Glutamatergic neuron (in vitro differentiated cells): ENCODE measurements around the gene RBP7. TPM values are rescaled to one million over a fixed set of nuclear protein-coding genes. Genes with fewer than 3 reads are reported as not detected.

ENCODE experiments used
- DNase-seq: peaks from one replicate; pipeline ENCODE4 v3.0.0; 2022
- H3K27ac Mint-ChIP-seq: one replicate; pipeline ENCODE4 v1.8.0; 2020; ENCODE audit warnings: mild to moderate bottlenecking, mixed read lengths, inconsistent platforms; ENCODE audit not compliant: unreplicated experiment
- H3K27me3 Mint-ChIP-seq: one replicate; pipeline ENCODE4 v1.8.0; 2020; ENCODE audit warnings: mild to moderate bottlenecking, moderate library complexity, mixed read lengths, inconsistent platforms; ENCODE audit not compliant: unreplicated experiment
- H3K36me3 Mint-ChIP-seq: one replicate; pipeline ENCODE4 v1.8.0; 2020; ENCODE audit warnings: mild to moderate bottlenecking, mixed read lengths, inconsistent platforms; ENCODE audit not compliant: unreplicated experiment
- H3K4me1 Mint-ChIP-seq: one replicate; pipeline ENCODE4 v1.8.0; 2020; ENCODE audit warnings: mild to moderate bottlenecking, low read depth, mixed read lengths, inconsistent platforms; ENCODE audit not compliant: unreplicated experiment
- H3K4me3 Mint-ChIP-seq: one replicate; pipeline ENCODE4 v1.8.0; 2020; ENCODE audit warnings: mild to moderate bottlenecking, mixed read lengths, inconsistent platforms; ENCODE audit not compliant: unreplicated experiment
- H3K9me3 Mint-ChIP-seq: one replicate; pipeline ENCODE4 v1.8.0; 2020; ENCODE audit warnings: mild to moderate bottlenecking, moderate library complexity, mixed read lengths, inconsistent platforms; ENCODE audit not compliant: unreplicated experiment
- CTCF ChIP-seq: fragments of 200-600 bp; sonication (generic); IDR thresholded peaks from one replicate; pipeline ENCODE4 v1.5.0; 2021; ENCODE audit not compliant: partially characterized antibody, unreplicated experiment
- total RNA-seq: library from RNA; stranded (reverse); fragmentation: NEBNext Ultra II Directional; extraction: Animal tissue kit (Norgen Biotek cat#: 25700); gene quantifications from one replicate; pipeline ENCODE4 v1.2.1, GENCODE V29; 2021; ENCODE audit not compliant: unreplicated experiment

RBP7 gene
- total RNA-seq, 1 donor from 2014 or later = not detected

- TF ChIP-seq CTCF = no peak
- Mint-ChIP-seq H3K4me1 (peaks cover 12% of the 10 kb centered on the region), H3K9me3 (no peaks in the 10 kb centered on the region), H3K27ac (no peak overlapping the region), H3K27me3 (peaks cover 4% of the 10 kb centered on the region), H3K36me3 (peaks cover 4% of the 10 kb centered on the region), H3K4me3 (no peak overlapping the region)
- no peak for DNase-seq
These were observed 54.6 kb downstream of the RBP7 start for GRCh38 chr1:10051656-10052055.

GRCh38 chr1:10052347-10052746, 55.3 kb downstream of the RBP7 start:
- Mint-ChIP-seq H3K9me3 (no peaks in the 10 kb centered on the region), H3K27me3 (peaks cover 4% of the 10 kb centered on the region), H3K27ac (no peak overlapping the region), H3K4me1 (peaks cover 9% of the 10 kb centered on the region), H3K36me3 (peaks cover 4% of the 10 kb centered on the region), H3K4me3 (no peak overlapping the region)
- no peak for TF ChIP-seq CTCF
- no peak for DNase-seq

- H3K36me3 Mint-ChIP-seq = peaks cover 4% of the 10 kb centered on the region
- H3K4me1 Mint-ChIP-seq = peaks cover 18% of the 10 kb centered on the region
- TF ChIP-seq CTCF = no peak
- no peak for DNase-seq
- H3K4me3 Mint-ChIP-seq = no peak overlapping the region
- no peak overlapping the region for H3K27ac Mint-ChIP-seq
- H3K9me3 Mint-ChIP-seq = no peaks in the 10 kb centered on the region
- H3K27me3 Mint-ChIP-seq = peaks cover 4% of the 10 kb centered on the region
These were observed 57.4 kb downstream of the RBP7 start for GRCh38 chr1:10054465-10054864.

- Mint-ChIP-seq H3K4me3 (no peak overlapping the region), H3K27ac (no peak overlapping the region), H3K9me3 (no peaks in the 10 kb centered on the region), H3K27me3 (peaks cover 4% of the 10 kb centered on the region), H3K36me3 (peaks cover 4% of the 10 kb centered on the region), H3K4me1 (peaks cover 23% of the 10 kb centered on the region)
- no peak for DNase-seq
- TF ChIP-seq CTCF = no peak
These were observed 59.6 kb downstream of the RBP7 start for GRCh38 chr1:10056599-10056987.

GRCh38 chr1:10057343-10057742, 60.3 kb downstream of the RBP7 start:
- no peak for DNase-seq
- H3K4me1 Mint-ChIP-seq = peaks cover 22% of the 10 kb centered on the region
- H3K36me3 Mint-ChIP-seq = peaks cover 3% of the 10 kb centered on the region
- no peak overlapping the region for H3K4me3 Mint-ChIP-seq
- no peak overlapping the region for H3K27ac Mint-ChIP-seq
- TF ChIP-seq CTCF = no peak
- H3K9me3 Mint-ChIP-seq = no peaks in the 10 kb centered on the region
- H3K27me3 Mint-ChIP-seq = peaks cover 4% of the 10 kb centered on the region
